ENCODE results near the gene CHCHD1.

The CHCHD1 gene

GRCh38 chr10:73765066-73765465, 16.8 kb upstream of the CHCHD1 start:
- no peak for DNase-seq (ENCODE audit: low read depth in 2 of 2)
- TF ChIP-seq CTCF (IDR thresholded peaks at IDR 0.05; ENCODE audit: low read depth, low read length) = no peak
- no peak overlapping the region for H3K4me3 ChIP-seq (replicated peaks in 1 of 2; ENCODE audit: low read depth in 2 of 2, low read length in 2 of 2)

- no peak overlapping the region for H3K4me3 ChIP-seq (replicated peaks in 1 of 2; ENCODE audit: low read depth in 2 of 2, low read length in 2 of 2)
- DNase-seq (ENCODE audit: low read depth in 2 of 2) = no peak
- no peak for TF ChIP-seq CTCF (IDR thresholded peaks at IDR 0.05; ENCODE audit: low read depth, low read length)
Observed at GRCh38 chr10:73768881-73769280, 13.0 kb upstream of the CHCHD1 start.

DNA sequence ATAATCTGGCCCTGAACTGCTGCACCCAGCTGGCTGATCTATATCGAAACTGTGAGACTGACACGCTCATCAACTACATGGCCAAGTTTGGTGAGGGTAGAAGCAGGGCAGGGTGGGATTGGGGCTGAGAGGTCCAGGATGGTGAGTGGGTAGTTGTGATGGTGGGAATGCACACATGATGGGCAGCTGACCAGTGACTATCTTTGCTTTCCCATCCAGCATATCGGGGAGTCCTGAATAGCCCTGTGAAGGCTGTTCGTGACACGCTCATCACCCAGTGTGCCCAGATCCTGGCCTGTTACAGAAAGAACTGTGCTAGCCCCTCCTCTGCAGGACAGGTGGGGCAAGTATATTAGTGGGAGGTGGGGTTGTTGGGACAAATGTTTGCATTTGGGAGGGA, 12.5 kb upstream of the CHCHD1 start:
- TF ChIP-seq CTCF (IDR thresholded peaks at IDR 0.05; ENCODE audit: low read depth, low read length) = no peak
- H3K4me3 ChIP-seq (replicated peaks in 1 of 2; ENCODE audit: low read depth in 2 of 2, low read length in 2 of 2) = no peak overlapping the region
- no peak for DNase-seq (ENCODE audit: low read depth in 2 of 2)

DNA sequence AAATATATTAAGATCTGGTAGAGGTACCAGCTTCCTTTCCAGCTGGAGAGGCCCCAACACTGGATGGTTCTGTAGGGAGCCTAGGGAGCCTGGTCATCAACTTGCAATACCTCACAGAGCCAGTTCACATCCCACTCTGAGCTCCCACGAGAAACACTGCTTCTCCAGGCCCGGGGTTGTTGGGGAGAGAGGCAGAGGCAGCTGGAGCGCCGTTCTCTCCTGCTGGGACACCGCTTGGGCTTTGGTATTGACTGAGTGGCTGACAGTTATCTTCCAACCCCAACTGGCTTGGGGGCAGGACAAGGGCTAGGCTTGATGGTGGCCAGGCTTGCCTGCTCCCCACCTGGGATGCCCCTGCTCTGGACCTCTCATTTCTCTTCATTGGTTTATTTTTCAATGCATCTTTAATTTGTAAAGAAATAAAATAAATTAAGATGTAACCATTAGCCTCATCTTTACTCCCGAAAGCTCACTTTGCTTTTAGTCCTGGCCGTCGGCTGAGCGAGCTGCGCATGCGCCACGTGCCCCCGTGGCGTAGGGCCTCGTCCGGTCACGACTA, 10.0 kb upstream of the CHCHD1 start:
- H3K4me3 ChIP-seq (replicated peaks in 1 of 2; ENCODE audit: low read depth in 2 of 2, low read length in 2 of 2) = peak overlapping the region; percentile 62

GRCh38 chr10:73772281-73773151, 9.3 kb upstream of the CHCHD1 start:
- DNase-seq (ENCODE audit: low read depth in 2 of 2) = peak; percentile 83 to 84
- no peak for TF ChIP-seq CTCF (IDR thresholded peaks at IDR 0.05; ENCODE audit: low read depth, low read length)
- H3K4me3 ChIP-seq (replicated peaks in 1 of 2; ENCODE audit: low read depth in 2 of 2, low read length in 2 of 2) = peak overlapping the region; percentile 62

More for the DNA sequence above, 10.0 kb upstream of the CHCHD1 start:
- DNase-seq (ENCODE audit: low read depth in 2 of 2) = peak; percentile 28 to 88
- TF ChIP-seq CTCF (IDR thresholded peaks at IDR 0.05; ENCODE audit: low read depth, low read length) = no peak

DNA sequence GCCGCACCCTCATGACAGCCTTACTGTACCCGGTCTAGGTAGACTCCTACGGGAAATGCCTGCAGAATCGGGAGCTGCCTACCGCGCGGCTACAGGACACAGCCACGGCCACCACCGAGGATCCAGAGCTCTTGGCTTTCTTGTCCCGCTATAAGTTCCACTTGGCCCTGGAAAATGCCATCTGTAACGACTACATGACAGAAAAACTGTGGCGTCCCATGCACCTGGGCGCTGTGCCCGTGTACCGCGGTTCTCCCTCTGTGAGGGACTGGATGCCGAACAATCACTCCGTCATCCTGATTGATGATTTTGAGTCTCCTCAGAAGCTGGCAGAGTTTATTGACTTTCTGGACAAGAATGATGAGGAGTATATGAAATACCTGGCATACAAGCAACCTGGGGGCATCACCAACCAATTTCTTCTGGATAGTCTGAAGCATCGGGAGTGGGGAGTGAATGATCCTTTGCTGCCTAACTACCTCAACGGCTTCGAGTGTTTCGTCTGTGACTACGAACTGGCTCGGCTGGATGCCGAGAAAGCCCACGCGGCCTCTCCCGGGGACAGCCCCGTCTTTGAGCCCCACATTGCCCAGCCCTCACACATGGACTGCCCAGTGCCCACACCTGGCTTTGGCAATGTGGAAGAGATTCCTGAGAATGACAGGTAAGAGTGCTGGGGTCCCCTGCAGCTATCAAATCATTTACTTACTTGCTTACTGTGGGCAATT, 8.5 kb upstream of the CHCHD1 start:
- DNase-seq (ENCODE audit: low read depth in 2 of 2) = peak in 1 of 2 donors; percentile 22
- TF ChIP-seq CTCF (IDR thresholded peaks at IDR 0.05; ENCODE audit: low read depth, low read length) = no peak

More for the DNA sequence above, 8.5 kb upstream of the CHCHD1 start:
- H3K4me3 ChIP-seq (replicated peaks in 1 of 2; ENCODE audit: low read depth in 2 of 2, low read length in 2 of 2) = peak overlapping the region; percentile 62

All from cardiac fibroblast (primary cell).